H1 (cell line): ENCODE measurements around the gene FAF2. TPM values are rescaled to one million over a fixed set of nuclear protein-coding genes. Genes with fewer than 3 reads are reported as not detected.

Experiments
- CTCF ChIA-PET: fragments of 300-600 bp; sonication (Branson Sonifier 250); formaldehyde crosslinking; loops from one replicate; lab custom pipeline; 2021; ENCODE audit not compliant: partially characterized antibody; lab: Charles Lee
- POLR2A ChIA-PET: fragments of 300-600 bp; sonication (Branson Sonifier 250); formaldehyde crosslinking; loops from one replicate; lab custom pipeline; 2021; ENCODE audit warnings: inconsistent platforms; ENCODE audit not compliant: partially characterized antibody; lab: Charles Lee
- DNase-seq, 2 experiments: peaks; one replicate each; pipeline versions ENCODE4 v3.0.0 to v3.0.0-alpha.2; 2010 to 2022; ENCODE audit warnings: low spot score in 2 of 2, low read depth in 1 of 2, mixed read lengths in 1 of 2
- FAIRE-seq: peaks from 2 replicates; lab custom pipeline; 2011; peaks lifted over from hg19 to GRCh38; lab: Jason Lieb, UNC
- H2AFZ ChIP-seq: 2 replicates; pipeline ENCODE4 v1.8.1; 2012; ENCODE audit warnings: low read length, inconsistent platforms
- H2AK5ac ChIP-seq: 2 replicates; pipeline ENCODE4 v1.6.1; 2013; ENCODE audit warnings: low read depth, low read length
- H2BK120ac ChIP-seq: replicated peaks from 2 replicates; pipeline ENCODE3; 2013; ENCODE audit warnings: low read depth, low read length, inconsistent platforms
- H2BK12ac ChIP-seq: 2 replicates; pipeline ENCODE4 v1.6.1; 2013; ENCODE audit warnings: low read depth, low read length
- H2BK15ac ChIP-seq: 2 replicates; pipeline ENCODE4 v1.6.1; 2013; ENCODE audit warnings: low read length
- H2BK20ac ChIP-seq: 2 replicates; pipeline ENCODE4 v1.6.1; 2013; ENCODE audit warnings: low read length
- H2BK5ac ChIP-seq: 2 replicates; pipeline ENCODE4 v1.6.1; 2013; ENCODE audit warnings: low read depth, low read length
- H3K14ac ChIP-seq: 2 replicates; pipeline ENCODE4 v1.6.1; 2013; ENCODE audit warnings: inconsistent platforms; ENCODE audit not compliant: insufficient read length
- H3K18ac ChIP-seq: 2 replicates; pipeline ENCODE4 v1.6.1; 2013; ENCODE audit warnings: low read length; ENCODE audit errors: extremely low read depth
- H3K23ac ChIP-seq: 2 replicates; pipeline ENCODE4 v1.6.1; 2013; ENCODE audit warnings: inconsistent platforms; ENCODE audit not compliant: insufficient read length
- H3K23me2 ChIP-seq: 2 replicates; pipeline ENCODE4 v1.6.1; 2013; ENCODE audit warnings: low read depth, low read length
- H3K27ac ChIP-seq: 2 replicates; pipeline ENCODE4 v1.6.1; 2011; ENCODE audit warnings: low read depth, low read length, inconsistent platforms
- H3K27me3 ChIP-seq, 4 experiments: replicated peaks in 1 of 4; 1 replicate in 1 of 4; 2 replicates in 3 of 4; pipeline versions ENCODE4 v1.6.1 to v1.8.1; 2011 to 2013; ENCODE audit warnings: low read length in 3 of 4, mild to moderate bottlenecking in 3 of 4, inconsistent platforms in 2 of 4, mixed read lengths in 2 of 4, moderate library complexity in 1 of 4; ENCODE audit not compliant: control insufficient read depth in 3 of 4, insufficient read depth in 3 of 4; ENCODE audit errors: extremely low read depth in 1 of 4
- H3K36me3 ChIP-seq, 4 experiments: 2 replicates each; pipeline versions ENCODE4 v1.6.1 to v1.8.1; 2011 to 2013; ENCODE audit warnings: mild to moderate bottlenecking in 4 of 4, low read length in 3 of 4, moderate library complexity in 2 of 4, control low read depth in 1 of 4, inconsistent platforms in 1 of 4; ENCODE audit not compliant: insufficient read depth in 4 of 4, control insufficient read depth in 2 of 4
- H3K4ac ChIP-seq: replicated peaks from 2 replicates; pipeline ENCODE3; 2013; ENCODE audit warnings: low read length, low read depth, mixed read lengths, inconsistent platforms; ENCODE audit not compliant: insufficient read length
- H3K4me1 ChIP-seq, 4 experiments: replicated peaks in 1 of 4; 1 replicate in 1 of 4; 2 replicates in 3 of 4; pipeline versions ENCODE4 v1.6.1 to v1.8.1; 2011 to 2013; ENCODE audit warnings: low read length in 3 of 4, inconsistent platforms in 2 of 4, mixed read lengths in 1 of 4; ENCODE audit not compliant: insufficient read depth in 4 of 4, control insufficient read depth in 3 of 4
- H3K4me2 ChIP-seq, 2 experiments: 2 replicates each; pipeline versions ENCODE4 v1.6.1 to v1.8.1; 2011 to 2013; ENCODE audit warnings: low read depth in 2 of 2, low read length in 2 of 2, control low read depth in 1 of 2, inconsistent platforms in 1 of 2, mild to moderate bottlenecking in 1 of 2; ENCODE audit not compliant: insufficient read depth in 1 of 2
- H3K4me3 ChIP-seq, 4 experiments: fragments of 200-600, 300-600 bp in 1 of 4; sonication (generic), shearing (Covaris generic), sonication (Bioruptor Twin) in 1 of 4; 2 replicates each; pipeline versions ENCODE4 v1.5.1 to v1.8.1; 2011 to 2016; ENCODE audit warnings: low read length in 4 of 4, low read depth in 3 of 4, control low read depth in 2 of 4, inconsistent platforms in 2 of 4, mild to moderate bottlenecking in 2 of 4, mixed read lengths in 1 of 4, moderate library complexity in 1 of 4; ENCODE audit not compliant: insufficient read depth in 2 of 4; ENCODE audit errors: extremely low read depth in 1 of 4
- H3K56ac ChIP-seq: replicated peaks from 2 replicates; pipeline ENCODE3; 2013; ENCODE audit warnings: low read depth, mild to moderate bottlenecking, mixed read lengths, low read length, inconsistent platforms; ENCODE audit not compliant: insufficient read length
- H3K79me1 ChIP-seq: 2 replicates; pipeline ENCODE4 v1.6.1; 2013; ENCODE audit warnings: low read depth, low read length, control low read depth
- H3K79me2 ChIP-seq, 2 experiments: 2 replicates each; pipeline versions ENCODE4 v1.6.1 to v1.8.1; 2012 to 2013; ENCODE audit warnings: low read length in 2 of 2, mild to moderate bottlenecking in 2 of 2, inconsistent platforms in 1 of 2; ENCODE audit not compliant: insufficient read depth in 2 of 2, control insufficient read depth in 1 of 2
- H3K9ac ChIP-seq, 4 experiments: replicated peaks in 1 of 4; 1 replicate in 1 of 4; 2 replicates in 3 of 4; pipeline versions ENCODE4 v1.6.1 to v1.8.1; 2011 to 2013; ENCODE audit warnings: low read depth in 3 of 4, low read length in 3 of 4, control low read depth in 2 of 4, mild to moderate bottlenecking in 2 of 4, moderate library complexity in 2 of 4, inconsistent platforms in 1 of 4; ENCODE audit errors: extremely low read depth in 1 of 4
- H3K9me3 ChIP-seq, 2 experiments: 2 replicates each; pipeline versions ENCODE4 v1.6.1 to v1.8.1; 2012 to 2013; ENCODE audit warnings: mild to moderate bottlenecking in 2 of 2, moderate library complexity in 2 of 2, control low read depth in 1 of 2, inconsistent platforms in 1 of 2, low read depth in 1 of 2, low read length in 1 of 2, mixed read lengths in 1 of 2; ENCODE audit not compliant: insufficient read depth in 2 of 2
- H4K20me1 ChIP-seq, 2 experiments: replicated peaks in 1 of 2; 2 replicates each; pipeline versions ENCODE3 to v1.8.1; 2011 to 2013; ENCODE audit warnings: inconsistent platforms in 2 of 2, low read length in 2 of 2, mild to moderate bottlenecking in 1 of 2; ENCODE audit not compliant: insufficient read depth in 2 of 2, control insufficient read depth in 1 of 2
- H4K5ac ChIP-seq: 2 replicates; pipeline ENCODE4 v1.6.1; 2013; ENCODE audit warnings: low read length, low read depth, mixed read lengths, inconsistent platforms; ENCODE audit not compliant: insufficient read length
- H4K8ac ChIP-seq: 2 replicates; pipeline ENCODE4 v1.8.0; 2013; ENCODE audit warnings: mild to moderate bottlenecking, moderate library complexity, low read length, inconsistent platforms; ENCODE audit not compliant: insufficient read depth; ENCODE audit errors: extremely low read depth
- H4K91ac ChIP-seq: replicated peaks from 2 replicates; pipeline ENCODE3; 2013; ENCODE audit warnings: low read length, mixed read lengths, inconsistent platforms; ENCODE audit not compliant: insufficient read length
- CEBPB ChIP-seq: IDR thresholded peaks from 2 replicates; pipeline ENCODE4 v1.6.1; 2012; ENCODE audit warnings: low read depth, low read length
- GABPA ChIP-seq: IDR thresholded peaks from 2 replicates; pipeline ENCODE4 v1.6.1; 2011; ENCODE audit warnings: mild to moderate bottlenecking, low read length, moderate library complexity, borderline replicate concordance; ENCODE audit not compliant: insufficient read depth
- GTF2F1 ChIP-seq: IDR thresholded peaks from 2 replicates; pipeline ENCODE4 v1.6.1; 2012; ENCODE audit warnings: low read depth, low read length, improper control_type of control experiment, borderline replicate concordance
- KDM4A ChIP-seq: IDR thresholded peaks from one replicate; pipeline ENCODE4 v1.7.1; 2012; ENCODE audit warnings: low read depth, mild to moderate bottlenecking, moderate library complexity, low read length, inconsistent platforms; ENCODE audit not compliant: severe bottlenecking
- KDM5A ChIP-seq: fragments of 200-600 bp; IDR thresholded peaks from 2 replicates; pipeline ENCODE4 v1.7.1; 2012; ENCODE audit warnings: mild to moderate bottlenecking, low read length, inconsistent platforms, mixed read lengths
- RAD21 ChIP-seq, 2 experiments: IDR thresholded peaks in 1 of 2; conservative IDR thresholded peaks in 1 of 2; 2 replicates each; pipeline ENCODE4 v1.6.1; 2011; ENCODE audit warnings: low read depth in 2 of 2, low read length in 2 of 2, improper control_type of control experiment in 1 of 2, inconsistent platforms in 1 of 2, mild to moderate bottlenecking in 1 of 2, moderate library complexity in 1 of 2
- SAP30 ChIP-seq: fragments of 300-600 bp; sonication (generic); IDR thresholded peaks from 2 replicates; pipeline ENCODE4 v1.7.1; 2012; ENCODE audit warnings: low read length, moderate library complexity, mild to moderate bottlenecking, inconsistent platforms; ENCODE audit not compliant: insufficient read depth, insufficient replicate concordance
- SRF ChIP-seq: IDR thresholded peaks from 2 replicates; pipeline ENCODE4 v1.6.1; 2011; ENCODE audit warnings: mild to moderate bottlenecking, low read depth, low read length, moderate library complexity
- USF2 ChIP-seq: IDR thresholded peaks from 2 replicates; pipeline ENCODE4 v1.6.1; 2011; ENCODE audit warnings: low read length, improper control_type of control experiment
- WGBS, 2 experiments: shearing (Covaris generic) in 1 of 2; methylation state at CpG; one replicate each; pipeline versions ENCODE4 v1.1.6 to v1.1.7; 2013 to 2015; ENCODE audit warnings: low lambda C conversion rate in 2 of 2, mixed read lengths in 2 of 2, inconsistent platforms in 1 of 2, low coverage in 1 of 2, missing lambda C conversion rate in 1 of 2; ENCODE audit not compliant: insufficient replicate concordance in 2 of 2, insufficient coverage in 1 of 2, insufficient read length in 1 of 2; ENCODE audit errors: extremely low coverage in 1 of 2, missing lambda C conversion rate in 1 of 2; 5-methylcytosine and 5-hydroxymethylcytosine counted together
- polyA plus RNA-seq, 7 experiments: library from polyadenylated mRNA; depleted of rRNA in 3 of 7; stranded (reverse) in 5 of 7; unstranded in 2 of 7; fragments of >200 nt in 5 of 7; fragments of 200-250 nt in 2 of 7; gene quantifications; 1 replicate in 5 of 7; 2 replicates in 1 of 7; 4 replicates in 1 of 7; pipeline versions ENCODE4 v1.2.1 to v1.2.3, GENCODE V29; 2011 to 2013; ENCODE audit warnings: missing spikeins in 2 of 7, mixed read lengths in 2 of 7
- total RNA-seq: library from RNA; stranded (reverse); fragmentation: NEBNext Ultra II Directional; extraction: Animal tissue kit (Norgen Biotek cat#: 25700); gene quantifications from 2 replicates; pipeline ENCODE4 v1.2.1, GENCODE V29; 2021
- TF ChIP-seq, protein P1 (sequence below): IDR thresholded peaks from 2 replicates; pipeline ENCODE4 v1.6.1; 2012; ENCODE audit warnings: low read length, inconsistent platforms

Gene FAF2
- total and polyA plus RNA-seq, 2 of the 8 experiments (the other 6 are each of a cell fraction or from before 2014, with no cell fraction given): 20.8 to 35.8 TPM

- H2AFZ ChIP-seq: no peak overlapping the region
- POLR2A ChIA-PET: no interaction called here
- no peaks in the 10 kb centered on the region for H3K9me3 ChIP-seq
- no peaks in the 10 kb centered on the region for H3K79me2 ChIP-seq
- no peak overlapping the region for H3K27ac ChIP-seq
- no peak overlapping the region for H2BK15ac ChIP-seq
- H3K4me2 ChIP-seq: no peak overlapping the region
- H3K23ac ChIP-seq: no peak overlapping the region
- 0 out of 8 replicates have a peak, but pooled peaks cover 0 to 2% (median 0%) of the 10 kb centered on the region in 4 experiments for H3K36me3 ChIP-seq
- peaks cover 0 to 3% (median 0%) of the 10 kb centered on the region in 4 experiments; a peak in 4 of 7 replicates for H3K4me1 ChIP-seq
- WGBS, 2 experiments: 95% methylated on average over 2 of the region's 2 CpGs; no CpG with 5 or more reads in 1 of the 2 experiments
- no peak overlapping the region for H2BK5ac ChIP-seq
- no peaks in the 10 kb centered on the region for H3K79me1 ChIP-seq
- H3K23me2 ChIP-seq: no peaks in the 10 kb centered on the region; the same call in 1 of the 2 replicates
- peaks cover 0 to 11% (median 9%) of the 10 kb centered on the region in 4 experiments; a peak in 6 of 7 replicates for H3K27me3 ChIP-seq
- H3K9ac ChIP-seq: no peak overlapping the region
- H2AK5ac ChIP-seq: no peak overlapping the region
- H4K5ac ChIP-seq: no peak overlapping the region
- H4K91ac ChIP-seq: no peak overlapping the region
- H2BK120ac ChIP-seq: no peak overlapping the region
- H4K8ac ChIP-seq: no peak overlapping the region
- H3K14ac ChIP-seq: no peak overlapping the region
- no peak for DNase-seq
- H3K4ac ChIP-seq: no peak overlapping the region
- no peak for FAIRE-seq
- no peak overlapping the region for H3K56ac ChIP-seq
- H4K20me1 ChIP-seq: peaks cover 0 to 2% of the 10 kb centered on the region in 2 experiments
- H3K18ac ChIP-seq: no peak overlapping the region
- no peak overlapping the region for H3K4me3 ChIP-seq
- H2BK12ac ChIP-seq: no peak overlapping the region
- H2BK20ac ChIP-seq: no peak overlapping the region
- CTCF ChIA-PET: no interaction called here
- TF ChIP-seq KDM4A: no peak
- TF ChIP-seq, protein P1, sequence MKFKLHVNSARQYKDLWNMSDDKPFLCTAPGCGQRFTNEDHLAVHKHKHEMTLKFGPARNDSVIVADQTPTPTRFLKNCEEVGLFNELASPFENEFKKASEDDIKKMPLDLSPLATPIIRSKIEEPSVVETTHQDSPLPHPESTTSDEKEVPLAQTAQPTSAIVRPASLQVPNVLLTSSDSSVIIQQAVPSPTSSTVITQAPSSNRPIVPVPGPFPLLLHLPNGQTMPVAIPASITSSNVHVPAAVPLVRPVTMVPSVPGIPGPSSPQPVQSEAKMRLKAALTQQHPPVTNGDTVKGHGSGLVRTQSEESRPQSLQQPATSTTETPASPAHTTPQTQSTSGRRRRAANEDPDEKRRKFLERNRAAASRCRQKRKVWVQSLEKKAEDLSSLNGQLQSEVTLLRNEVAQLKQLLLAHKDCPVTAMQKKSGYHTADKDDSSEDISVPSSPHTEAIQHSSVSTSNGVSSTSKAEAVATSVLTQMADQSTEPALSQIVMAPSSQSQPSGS: no peak
- no peak for TF ChIP-seq CEBPB
- no peak for TF ChIP-seq SAP30
- TF ChIP-seq KDM5A: no peak
- TF ChIP-seq SRF: no peak
- TF ChIP-seq USF2: no peak
- TF ChIP-seq GABPA: no peak
- TF ChIP-seq GTF2F1: no peak
- TF ChIP-seq RAD21 (IDR thresholded peaks at IDR 0.05 in 1 of 2, conservative IDR thresholded peaks at IDR 0.05 in 1 of 2; ENCODE audit: low read depth in 2 of 2, low read length in 2 of 2): no peak
These were observed 35.0 kb upstream of the FAF2 start for GRCh38 chr5:176413255-176413565.
